ENCODE data around the gene ZNF555.
"Not testable (repeated sequence)": the region's sequence is repeated elsewhere in the genome, so short reads cannot be mapped to it uniquely, and the experiment has no call there.

ZNF555 gene

GRCh38 chr19:2867025-2867991 is 26.0 kb downstream of the ZNF555 start, which contains the start of gene ZNF556:
TSS of gene ZNF556 (plus strand) at chr19:2867335. CDS start at chr19:2867422, 87 bp downstream.
- no peak within 1 kb of the TSS for H3K9ac ChIP-seq
- H4K20me1 ChIP-seq (ENCODE audit: insufficient read depth), result no peaks in the 10 kb centered on the region
- no peak within 1 kb of the TSS for H2AFZ ChIP-seq (ENCODE audit: low read depth)
- no peaks in the 10 kb centered on the region for H3K36me3 ChIP-seq (ENCODE audit: insufficient read depth)
- H3K79me2 ChIP-seq (ENCODE audit: insufficient read depth, low read depth), result no peaks in the 10 kb centered on the region
- no peak within 1 kb of the TSS for H3K4me2 ChIP-seq
- H3K27me3 ChIP-seq (ENCODE audit: insufficient read depth, low read depth), result peaks cover 35% of the 10 kb centered on the region
- no peaks in the 10 kb centered on the region for H3K4me1 ChIP-seq (ENCODE audit: low read depth, poor library complexity, severe bottlenecking)
- no peak for TF ChIP-seq CTCF (conservative IDR thresholded peaks at IDR 0.05; ENCODE audit: low read depth, low read length)
- H3K27ac ChIP-seq, result no peak within 1 kb of the TSS
- no peak within 1 kb of the TSS for H3K4me3 ChIP-seq (IDR thresholded peaks at IDR 0.05; ENCODE audit: insufficient read depth, low read depth, low read length)

- TF ChIP-seq CTCF (conservative IDR thresholded peaks at IDR 0.05; ENCODE audit: low read depth, low read length), result no peak
- H2AFZ ChIP-seq (ENCODE audit: low read depth), result no peak overlapping the region
- H3K4me3 ChIP-seq (IDR thresholded peaks at IDR 0.05; ENCODE audit: insufficient read depth, low read depth, low read length), result no peak overlapping the region
- H3K36me3 ChIP-seq (ENCODE audit: insufficient read depth), result no peaks in the 10 kb centered on the region
- H3K79me2 ChIP-seq (ENCODE audit: insufficient read depth, low read depth), result no peaks in the 10 kb centered on the region
- no peak overlapping the region for H3K27ac ChIP-seq
- peaks cover 25% of the 10 kb centered on the region for H3K27me3 ChIP-seq (ENCODE audit: insufficient read depth, low read depth)
- H3K4me2 ChIP-seq, result no peak overlapping the region
- no peaks in the 10 kb centered on the region for H4K20me1 ChIP-seq (ENCODE audit: insufficient read depth)
- H3K4me1 ChIP-seq (ENCODE audit: low read depth, poor library complexity, severe bottlenecking), result no peaks in the 10 kb centered on the region
- no peak overlapping the region for H3K9ac ChIP-seq
These were observed 28.3 kb downstream of the ZNF555 start for GRCh38 chr19:2869618-2870017.

- H4K20me1 ChIP-seq (ENCODE audit: insufficient read depth), result not testable (repeated sequence)
These were observed 30.9 kb downstream of the ZNF555 start for GRCh38 chr19:2872175-2872574.

GRCh38 chr19:2877398-2878331 is 36.4 kb downstream of the ZNF555 start:
- Histone ChIP-seq H3K4me1 (ENCODE audit: low read depth, poor library complexity, severe bottlenecking) (no peaks in the 10 kb centered on the region), H2AFZ (ENCODE audit: low read depth) (no peak overlapping the region), H3K79me2 (ENCODE audit: insufficient read depth, low read depth) (no peaks in the 10 kb centered on the region), H3K9ac (no peak overlapping the region), H3K36me3 (ENCODE audit: insufficient read depth) (no peaks in the 10 kb centered on the region), H3K4me3 (IDR thresholded peaks at IDR 0.05; ENCODE audit: insufficient read depth, low read depth, low read length) (no peak overlapping the region), H3K27me3 (ENCODE audit: insufficient read depth, low read depth) (peaks cover 29% of the 10 kb centered on the region; the same call in 1 of the 2 replicates), H3K27ac (no peak overlapping the region), H4K20me1 (ENCODE audit: insufficient read depth) (no peaks in the 10 kb centered on the region), H3K4me2 (no peak overlapping the region)
- no peak for TF ChIP-seq CTCF (conservative IDR thresholded peaks at IDR 0.05; ENCODE audit: low read depth, low read length)

More at GRCh38 chr19:2872175-2872574, 30.9 kb downstream of the ZNF555 start:
- not testable (repeated sequence) for H3K9ac ChIP-seq; H3K36me3 ChIP-seq (ENCODE audit: insufficient read depth); H3K4me3 ChIP-seq (IDR thresholded peaks at IDR 0.05; ENCODE audit: insufficient read depth, low read depth, low read length); H3K4me1 ChIP-seq (ENCODE audit: low read depth, poor library complexity, severe bottlenecking); H3K4me2 ChIP-seq; H2AFZ ChIP-seq (ENCODE audit: low read depth); H3K79me2 ChIP-seq (ENCODE audit: insufficient read depth, low read depth); H3K27ac ChIP-seq
- H3K27me3 ChIP-seq (ENCODE audit: insufficient read depth, low read depth), result peaks cover 19% of the 10 kb centered on the region; the same call in 1 of the 2 replicates
